SK-N-SH treated with all-trans-retinoic acid at 6 μM for 48 hours (cell line): Measurements from ENCODE around the gene CPA3.

Experiments used
- ARNTL ChIP-seq: fragments of 450-650 bp; formaldehyde crosslinking; IDR thresholded peaks from 2 replicates; pipeline ENCODE4 v1.5.0; 2020; ENCODE audit warnings: low read depth, mild to moderate bottlenecking, moderate library complexity, borderline replicate concordance
- CSDC2 ChIP-seq: fragments of 250-450 bp; sonication (Bioruptor Pico); IDR thresholded peaks from 2 replicates; pipeline ENCODE4 v1.5.0; 2020; ENCODE audit warnings: mild to moderate bottlenecking, moderate library complexity
- GLIS3 ChIP-seq: fragments of 250-450 bp; sonication (Bioruptor Pico); IDR thresholded peaks from 2 replicates; pipeline ENCODE4 v1.5.0; 2020; ENCODE audit warnings: mild to moderate bottlenecking, moderate library complexity
- ISL1 ChIP-seq: fragments of 250-450 bp; sonication (Bioruptor Pico); IDR thresholded peaks from 2 replicates; pipeline ENCODE4 v2.1.2; 2022; ENCODE audit warnings: mild to moderate bottlenecking, moderate library complexity
- PATZ1 ChIP-seq: fragments of 250-450 bp; sonication (Bioruptor Pico); IDR thresholded peaks from 2 replicates; pipeline ENCODE4 v1.8.0; 2020; ENCODE audit warnings: mild to moderate bottlenecking, moderate library complexity, borderline replicate concordance
- POU6F1 ChIP-seq: fragments of 250-450 bp; sonication (Bioruptor Pico); IDR thresholded peaks from 2 replicates; pipeline ENCODE4 v1.8.0; 2021; ENCODE audit warnings: low read depth, mild to moderate bottlenecking, moderate library complexity, borderline replicate concordance
- RARB ChIP-seq: fragments of 250-450 bp; sonication (Bioruptor Pico); IDR thresholded peaks from 2 replicates; pipeline ENCODE4 v1.8.0; 2021; ENCODE audit warnings: mild to moderate bottlenecking, moderate library complexity
- SNAI2 ChIP-seq: fragments of 250-450 bp; sonication (Bioruptor Pico); IDR thresholded peaks from 2 replicates; pipeline ENCODE4 v1.5.0; 2020; ENCODE audit warnings: mild to moderate bottlenecking, moderate library complexity
- TSHZ2 ChIP-seq: fragments of 250-450 bp; sonication (Bioruptor Pico); IDR thresholded peaks from 2 replicates; pipeline ENCODE4 v1.5.0; 2020; ENCODE audit warnings: mild to moderate bottlenecking, moderate library complexity
- ZFP3 ChIP-seq: fragments of 250-450 bp; sonication (Bioruptor Pico); IDR thresholded peaks from 2 replicates; pipeline ENCODE4 v1.5.0; 2020; ENCODE audit warnings: mild to moderate bottlenecking, moderate library complexity
- ZFP30 ChIP-seq: fragments of 450-650 bp; formaldehyde crosslinking; IDR thresholded peaks from 2 replicates; pipeline ENCODE4 v1.5.0; 2022; ENCODE audit warnings: mild to moderate bottlenecking, moderate library complexity
- ZNF565 ChIP-seq: fragments of 450-650 bp; formaldehyde crosslinking; conservative IDR thresholded peaks from 2 replicates; pipeline ENCODE4 v1.5.0; 2020; ENCODE audit warnings: low read depth, mild to moderate bottlenecking, moderate library complexity
- ZNF70 ChIP-seq: fragments of 450-650 bp; formaldehyde crosslinking; IDR thresholded peaks from 2 replicates; pipeline ENCODE4 v1.5.0; 2020; ENCODE audit warnings: mild to moderate bottlenecking, moderate library complexity
- TF ChIP-seq, protein P1 (sequence below): fragments of 250-450 bp; sonication (Bioruptor Pico); IDR thresholded peaks from 2 replicates; pipeline ENCODE4 v1.5.1; 2021; ENCODE audit warnings: mild to moderate bottlenecking, moderate library complexity

- TF ChIP-seq ZNF565 (CRISPR knock-in tag) (no peak), ZNF70 (CRISPR knock-in tag) (no peak), ISL1 (no peak), POU6F1 (CRISPR knock-in tag) (no peak), GLIS3 (CRISPR knock-in tag) (no peak), ARNTL (no peak), SNAI2 (CRISPR knock-in tag) (no peak), PATZ1 (CRISPR knock-in tag) (no peak), CSDC2 (CRISPR knock-in tag) (no peak), RARB (CRISPR knock-in tag) (no peak), ZFP3 (no peak), TSHZ2 (CRISPR knock-in tag) (no peak), ZFP30 (no peak)
- TF ChIP-seq, protein P1, sequence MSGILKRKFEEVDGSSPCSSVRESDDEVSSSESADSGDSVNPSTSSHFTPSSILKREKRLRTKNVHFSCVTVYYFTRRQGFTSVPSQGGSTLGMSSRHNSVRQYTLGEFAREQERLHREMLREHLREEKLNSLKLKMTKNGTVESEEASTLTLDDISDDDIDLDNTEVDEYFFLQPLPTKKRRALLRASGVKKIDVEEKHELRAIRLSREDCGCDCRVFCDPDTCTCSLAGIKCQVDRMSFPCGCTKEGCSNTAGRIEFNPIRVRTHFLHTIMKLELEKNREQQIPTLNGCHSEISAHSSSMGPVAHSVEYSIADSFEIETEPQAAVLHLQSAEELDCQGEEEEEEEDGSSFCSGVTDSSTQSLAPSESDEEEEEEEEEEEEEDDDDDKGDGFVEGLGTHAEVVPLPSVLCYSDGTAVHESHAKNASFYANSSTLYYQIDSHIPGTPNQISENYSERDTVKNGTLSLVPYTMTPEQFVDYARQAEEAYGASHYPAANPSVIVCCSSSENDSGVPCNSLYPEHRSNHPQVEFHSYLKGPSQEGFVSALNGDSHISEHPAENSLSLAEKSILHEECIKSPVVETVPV (CRISPR knock-in tag): no peak
These were observed 38.8 kb downstream of the CPA3 start for GRCh38 chr3:148903941-148904340.
